Thyroid gland (tissue), 4 donors: Measurements from ENCODE around the gene MLLT1. TPM values are rescaled to one million over a fixed set of nuclear protein-coding genes. Genes with fewer than 3 reads are reported as not detected.

Experiments used
- DNase-seq, 2 donors: peaks; one replicate each; pipeline ENCODE4 v3.0.0-alpha.2; 2019
- H3K27ac ChIP-seq, 3 donors: fragments of 200-600 bp; sonication (generic); 1 replicate in 2 of 3; 2 replicates in 1 of 3; pipeline ENCODE4 v1.5.1; 2016 to 2019; ENCODE audit warnings: mild to moderate bottlenecking in 1 of 3, moderate library complexity in 1 of 3
- H3K27me3 ChIP-seq: fragments of 200-600 bp; sonication (generic); one replicate; pipeline ENCODE4 v1.5.1; 2019
- H3K36me3 ChIP-seq, 2 donors: fragments of 200-600 bp; sonication (generic); one replicate each; pipeline ENCODE4 v1.5.1; 2016 to 2019
- H3K4me1 ChIP-seq, 2 donors: fragments of 200-600 bp; sonication (generic); one replicate each; pipeline ENCODE4 v1.5.1; 2017 to 2019
- H3K4me3 ChIP-seq, 3 donors: fragments of 200-600 bp; sonication (generic); replicated peaks in 1 of 3; 1 replicate in 2 of 3; 2 replicates in 1 of 3; pipeline ENCODE4 v1.5.1; 2016; ENCODE audit warnings: mild to moderate bottlenecking in 1 of 3
- H3K9me3 ChIP-seq: fragments of 200-600 bp; sonication (generic); one replicate; pipeline ENCODE4 v1.5.1; 2017
- CTCF ChIP-seq, 6 experiments: fragments of 200-600 bp in 3 of 6; fragments of 450-650 bp in 3 of 6; sonication (generic) in 3 of 6; IDR thresholded peaks; one replicate each; pipeline ENCODE4 v1.5.1; 2016 to 2019; ENCODE audit warnings: antibody characterized with exemption in 6 of 6, mild to moderate bottlenecking in 2 of 6, inconsistent platforms in 1 of 6, moderate library complexity in 1 of 6
- POLR2A ChIP-seq, 2 donors: fragments of 450-650 bp; IDR thresholded peaks; one replicate each; pipeline ENCODE4 v1.6.1; 2017; ENCODE audit warnings: antibody characterized with exemption in 2 of 2, mild to moderate bottlenecking in 2 of 2, moderate library complexity in 1 of 2
- WGBS, 2 donors: methylation state at CpG; one replicate each; pipeline ENCODE4 v1.1.5; 2017; 5-methylcytosine and 5-hydroxymethylcytosine counted together
- intact Hi-C: fragments of 100-400 bp; cut with DNase I; formaldehyde crosslinking; loops from one replicate; pipeline ENCODE4 v1.15.1; 2023
- total RNA-seq, 4 donors: library from RNA; depleted of rRNA; stranded (reverse); fragments of >200 nt; gene quantifications; one replicate each; pipeline ENCODE4 v1.2.3, GENCODE V29; 2016

Gene MLLT1
- total RNA-seq, 4 donors from 2014 or later, result 19.2 to 35.0 (median 26.7) TPM

- Histone ChIP-seq H3K9me3 (no peaks in the 10 kb centered on the region), H3K4me1 (peaks cover 7 to 33% of the 10 kb centered on the region in 2 donors), H3K4me3 (no peak overlapping the region), H3K27ac (no peak overlapping the region), H3K36me3 (no peaks in the 10 kb centered on the region), H3K27me3 (no peaks in the 10 kb centered on the region)
- 84 to 87% methylated on average over 13 to 25 of the region's 25 CpGs for WGBS, 2 donors
- TF ChIP-seq POLR2A (IDR thresholded peaks at IDR 0.05), result no peak
- TF ChIP-seq CTCF (IDR thresholded peaks at IDR 0.05), result no peak
- DNase-seq, result no peak
- intact Hi-C loops, result no loop called here
Observed at GRCh38 chr19:6241680-6242377, 37.9 kb downstream of the MLLT1 start.

GRCh38 chr19:6241056-6241455 is 38.7 kb downstream of the MLLT1 start:
- no peaks in the 10 kb centered on the region for H3K9me3 ChIP-seq
- H3K36me3 ChIP-seq, result no peaks in the 10 kb centered on the region
- H3K27me3 ChIP-seq, result no peaks in the 10 kb centered on the region
- no peak for DNase-seq
- intact Hi-C loops, result no loop called here
- no peak overlapping the region for H3K27ac ChIP-seq
- WGBS, 2 donors, result 87 to 92% methylated on average over 9 to 12 of the region's 12 CpGs
- no peak for TF ChIP-seq POLR2A (IDR thresholded peaks at IDR 0.05)
- TF ChIP-seq CTCF (IDR thresholded peaks at IDR 0.05), result no peak
- H3K4me1 ChIP-seq, result peaks cover 7 to 41% of the 10 kb centered on the region in 2 donors
- no peak overlapping the region for H3K4me3 ChIP-seq

- Histone ChIP-seq H3K27ac (no peak overlapping the region), H3K27me3 (no peaks in the 10 kb centered on the region), H3K9me3 (no peaks in the 10 kb centered on the region), H3K4me1 (peaks cover 7 to 50% of the 10 kb centered on the region in 2 donors), H3K4me3 (no peak overlapping the region), H3K36me3 (no peaks in the 10 kb centered on the region)
- 91% methylated on average over 20 to 22 of the region's 24 CpGs for WGBS, 2 donors
- no peak for DNase-seq
- TF ChIP-seq CTCF (IDR thresholded peaks at IDR 0.05) (no peak), POLR2A (IDR thresholded peaks at IDR 0.05) (no peak)
- intact Hi-C loops, result no loop called here
Observed at GRCh38 chr19:6239871-6240676, 39.7 kb downstream of the MLLT1 start.

GRCh38 chr19:6239401-6239844 is 40.4 kb downstream of the MLLT1 start:
- TF ChIP-seq POLR2A (IDR thresholded peaks at IDR 0.05) (no peak), CTCF (IDR thresholded peaks at IDR 0.05) (no peak)
- 74 to 88% methylated on average over 11 of the region's 11 CpGs for WGBS, 2 donors
- Histone ChIP-seq H3K36me3 (no peaks in the 10 kb centered on the region), H3K9me3 (no peaks in the 10 kb centered on the region), H3K4me1 (peaks cover 8 to 56% of the 10 kb centered on the region in 2 donors), H3K27ac (no peak overlapping the region), H3K27me3 (no peaks in the 10 kb centered on the region), H3K4me3 (no peak overlapping the region)
- no peak for DNase-seq
- intact Hi-C loops, result no loop called here
